Parathyroid adenoma (tissue), 2 donors: ENCODE data around the gene LRTM2.

Source experiments
- H2AFZ ChIP-seq: fragments of 300-600 bp; sonication (generic); one replicate; pipeline ENCODE4 v1.7.0; 2017; ENCODE audit warnings: antibody characterized with exemption, mild to moderate bottlenecking
- H3K27ac ChIP-seq: fragments of 300-600 bp; sonication (generic); one replicate; pipeline ENCODE4 v1.7.0; 2017
- H3K27me3 ChIP-seq: fragments of 300-600 bp; sonication (generic); one replicate; pipeline ENCODE4 v1.7.0; 2017; ENCODE audit warnings: low read length; ENCODE audit not compliant: control insufficient read depth, insufficient read depth
- H3K36me3 ChIP-seq: fragments of 300-600 bp; sonication (generic); one replicate; pipeline ENCODE4 v1.7.0; 2017; ENCODE audit warnings: low read length; ENCODE audit not compliant: control insufficient read depth, insufficient read depth
- H3K4me1 ChIP-seq: fragments of 300-600 bp; sonication (generic); one replicate; pipeline ENCODE4 v1.7.0; 2017; ENCODE audit warnings: control low read depth
- H3K4me2 ChIP-seq: fragments of 300-600 bp; sonication (generic); one replicate; pipeline ENCODE4 v1.7.0; 2017; ENCODE audit warnings: low read length
- H3K4me3 ChIP-seq: fragments of 300-600 bp; sonication (generic); one replicate; pipeline ENCODE4 v1.7.0; 2017; ENCODE audit warnings: low read depth, low read length
- H3K79me2 ChIP-seq: fragments of 300-600 bp; sonication (generic); one replicate; pipeline ENCODE4 v1.7.0; 2017; ENCODE audit warnings: control low read depth
- H3K9ac ChIP-seq: fragments of 300-600 bp; sonication (generic); one replicate; pipeline ENCODE4 v1.7.0; 2017; ENCODE audit warnings: mild to moderate bottlenecking
- H3K9me3 ChIP-seq: fragments of 300-600 bp; sonication (generic); one replicate; pipeline ENCODE4 v1.7.0; 2017; ENCODE audit warnings: low read length; ENCODE audit not compliant: control insufficient read depth
- CTCF ChIP-seq: fragments of 300-600 bp; sonication (generic); IDR thresholded peaks from one replicate; pipeline ENCODE4 v1.7.0; 2017; ENCODE audit warnings: antibody characterized with exemption, mild to moderate bottlenecking
- donor health status: primary hyperparathyroidism.

The LRTM2 gene

GRCh38 chr12:1882405-1882804, 62.0 kb downstream of the LRTM2 start:
- TF ChIP-seq CTCF, result no peak
- H3K4me2 ChIP-seq, result no peak overlapping the region

GRCh38 chr12:1882850-1883470, 62.6 kb downstream of the LRTM2 start:
- H2AFZ ChIP-seq, result no peak overlapping the region
- no peaks in the 10 kb centered on the region for H3K36me3 ChIP-seq
- no peak overlapping the region for H3K4me2 ChIP-seq
- no peak for TF ChIP-seq CTCF
- H3K9me3 ChIP-seq, result no peaks in the 10 kb centered on the region
- no peaks in the 10 kb centered on the region for H3K4me1 ChIP-seq
- no peaks in the 10 kb centered on the region for H3K27me3 ChIP-seq
- no peaks in the 10 kb centered on the region for H3K79me2 ChIP-seq
- H3K27ac ChIP-seq, result no peak overlapping the region
- H3K9ac ChIP-seq, result no peak overlapping the region
- H3K4me3 ChIP-seq, result no peak overlapping the region

More at GRCh38 chr12:1882405-1882804, 62.0 kb downstream of the LRTM2 start:
- no peaks in the 10 kb centered on the region for H3K9me3 ChIP-seq
- no peak overlapping the region for H3K4me3 ChIP-seq
- no peak overlapping the region for H2AFZ ChIP-seq
- no peaks in the 10 kb centered on the region for H3K27me3 ChIP-seq
- no peak overlapping the region for H3K9ac ChIP-seq
- H3K36me3 ChIP-seq, result no peaks in the 10 kb centered on the region
- no peaks in the 10 kb centered on the region for H3K79me2 ChIP-seq
- no peak overlapping the region for H3K27ac ChIP-seq
- H3K4me1 ChIP-seq, result no peaks in the 10 kb centered on the region

GRCh38 chr12:1883513-1883912, 63.1 kb downstream of the LRTM2 start:
- H3K9me3 ChIP-seq, result no peaks in the 10 kb centered on the region
- no peak overlapping the region for H3K4me3 ChIP-seq
- H3K4me2 ChIP-seq, result no peak overlapping the region
- H3K27me3 ChIP-seq, result no peaks in the 10 kb centered on the region
- H3K79me2 ChIP-seq, result no peaks in the 10 kb centered on the region
- no peak for TF ChIP-seq CTCF
- H3K27ac ChIP-seq, result no peak overlapping the region
- H3K36me3 ChIP-seq, result no peaks in the 10 kb centered on the region
- H3K9ac ChIP-seq, result no peak overlapping the region
- no peaks in the 10 kb centered on the region for H3K4me1 ChIP-seq
- H2AFZ ChIP-seq, result no peak overlapping the region

- TF ChIP-seq CTCF, result no peak
- H2AFZ ChIP-seq, result no peak overlapping the region
Measured at GRCh38 chr12:1884651-1885050, 64.3 kb downstream of the LRTM2 start.

GRCh38 chr12:1885082-1885596, 64.8 kb downstream of the LRTM2 start:
- Histone ChIP-seq H3K79me2 (no peaks in the 10 kb centered on the region), H2AFZ (no peak overlapping the region), H3K9me3 (no peaks in the 10 kb centered on the region), H3K36me3 (no peaks in the 10 kb centered on the region), H3K4me1 (no peaks in the 10 kb centered on the region), H3K4me3 (no peak overlapping the region), H3K9ac (no peak overlapping the region), H3K4me2 (no peak overlapping the region), H3K27ac (no peak overlapping the region), H3K27me3 (no peaks in the 10 kb centered on the region)
- no peak for TF ChIP-seq CTCF

More at GRCh38 chr12:1884651-1885050, 64.3 kb downstream of the LRTM2 start:
- Histone ChIP-seq H3K9ac (no peak overlapping the region), H3K27me3 (no peaks in the 10 kb centered on the region), H3K27ac (no peak overlapping the region), H3K4me1 (no peaks in the 10 kb centered on the region), H3K36me3 (no peaks in the 10 kb centered on the region), H3K4me3 (no peak overlapping the region), H3K9me3 (no peaks in the 10 kb centered on the region), H3K79me2 (no peaks in the 10 kb centered on the region), H3K4me2 (no peak overlapping the region)
